ENCODE results near the gene PLEKHM3.

DNA sequence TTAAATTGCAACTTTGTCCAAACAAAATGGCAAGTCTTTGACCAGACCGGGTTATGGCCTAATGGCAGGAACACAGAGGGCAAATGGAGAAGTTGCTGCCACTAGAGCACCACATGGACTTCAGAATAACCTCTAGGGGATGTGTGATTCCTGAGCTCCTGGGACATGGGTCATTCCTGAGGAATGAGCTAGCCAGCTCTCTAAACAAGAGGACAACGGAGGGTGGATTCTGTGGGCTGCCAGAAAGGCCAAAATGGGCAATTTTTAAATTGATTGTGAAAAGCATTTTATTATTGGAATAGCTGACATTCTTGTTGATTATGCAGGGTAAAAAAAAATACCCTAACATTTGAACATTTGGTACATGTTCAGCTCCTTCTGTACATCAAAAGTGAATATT is 145.8 kb downstream of the PLEKHM3 start:
- TF ChIP-seq, protein P1, sequence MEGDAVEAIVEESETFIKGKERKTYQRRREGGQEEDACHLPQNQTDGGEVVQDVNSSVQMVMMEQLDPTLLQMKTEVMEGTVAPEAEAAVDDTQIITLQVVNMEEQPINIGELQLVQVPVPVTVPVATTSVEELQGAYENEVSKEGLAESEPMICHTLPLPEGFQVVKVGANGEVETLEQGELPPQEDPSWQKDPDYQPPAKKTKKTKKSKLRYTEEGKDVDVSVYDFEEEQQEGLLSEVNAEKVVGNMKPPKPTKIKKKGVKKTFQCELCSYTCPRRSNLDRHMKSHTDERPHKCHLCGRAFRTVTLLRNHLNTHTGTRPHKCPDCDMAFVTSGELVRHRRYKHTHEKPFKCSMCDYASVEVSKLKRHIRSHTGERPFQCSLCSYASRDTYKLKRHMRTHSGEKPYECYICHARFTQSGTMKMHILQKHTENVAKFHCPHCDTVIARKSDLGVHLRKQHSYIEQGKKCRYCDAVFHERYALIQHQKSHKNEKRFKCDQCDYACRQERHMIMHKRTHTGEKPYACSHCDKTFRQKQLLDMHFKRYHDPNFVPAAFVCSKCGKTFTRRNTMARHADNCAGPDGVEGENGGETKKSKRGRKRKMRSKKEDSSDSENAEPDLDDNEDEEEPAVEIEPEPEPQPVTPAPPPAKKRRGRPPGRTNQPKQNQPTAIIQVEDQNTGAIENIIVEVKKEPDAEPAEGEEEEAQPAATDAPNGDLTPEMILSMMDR (IDR thresholded peaks at IDR 0.05; ENCODE audit: insufficient read depth, low read length, poor library complexity, severe bottlenecking) = no peak
- no peak for TF ChIP-seq EZH2phosphoT487 (conservative IDR thresholded peaks at IDR 0.05; ENCODE audit: low read length)
